Lower leg skin (tissue), 3 donors: Measurements from ENCODE around the gene ITGA7.

Source experiments
- POLR2A ChIP-seq, 2 donors: fragments of 450-650 bp; IDR thresholded peaks; one replicate each; pipeline ENCODE4 v1.6.1; 2016 to 2017; ENCODE audit warnings: antibody characterized with exemption in 2 of 2, mild to moderate bottlenecking in 1 of 2, moderate library complexity in 1 of 2
- TF ChIP-seq, protein P1 (sequence below), 3 donors: fragments of 450-650 bp; IDR thresholded peaks; one replicate each; pipeline ENCODE4 v1.5.1; 2016; ENCODE audit warnings: antibody characterized with exemption in 3 of 3, mild to moderate bottlenecking in 3 of 3, moderate library complexity in 2 of 3

DNA sequence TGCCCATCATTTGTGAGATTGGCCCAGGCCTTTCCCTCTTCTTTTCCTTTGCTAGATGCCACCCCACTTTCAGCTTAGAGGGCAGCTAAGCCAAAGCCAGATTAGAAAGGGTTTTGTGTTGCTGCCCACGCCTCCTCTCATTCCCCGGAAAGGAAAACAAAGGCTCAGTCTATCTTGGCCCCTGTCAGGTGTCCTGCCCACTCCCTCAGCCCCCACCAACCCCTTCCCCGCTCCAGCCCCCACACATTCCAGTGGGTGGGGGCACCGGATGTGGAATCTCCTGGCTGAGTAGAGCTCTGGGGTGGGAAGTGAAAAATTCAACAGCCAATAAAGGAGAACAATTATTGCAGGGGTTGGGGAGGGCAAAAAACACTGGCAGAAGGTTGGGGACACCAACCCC lies 10.3 kb upstream of the ITGA7 start:
- TF ChIP-seq POLR2A (IDR thresholded peaks at IDR 0.05): no peak
- TF ChIP-seq, protein P1, sequence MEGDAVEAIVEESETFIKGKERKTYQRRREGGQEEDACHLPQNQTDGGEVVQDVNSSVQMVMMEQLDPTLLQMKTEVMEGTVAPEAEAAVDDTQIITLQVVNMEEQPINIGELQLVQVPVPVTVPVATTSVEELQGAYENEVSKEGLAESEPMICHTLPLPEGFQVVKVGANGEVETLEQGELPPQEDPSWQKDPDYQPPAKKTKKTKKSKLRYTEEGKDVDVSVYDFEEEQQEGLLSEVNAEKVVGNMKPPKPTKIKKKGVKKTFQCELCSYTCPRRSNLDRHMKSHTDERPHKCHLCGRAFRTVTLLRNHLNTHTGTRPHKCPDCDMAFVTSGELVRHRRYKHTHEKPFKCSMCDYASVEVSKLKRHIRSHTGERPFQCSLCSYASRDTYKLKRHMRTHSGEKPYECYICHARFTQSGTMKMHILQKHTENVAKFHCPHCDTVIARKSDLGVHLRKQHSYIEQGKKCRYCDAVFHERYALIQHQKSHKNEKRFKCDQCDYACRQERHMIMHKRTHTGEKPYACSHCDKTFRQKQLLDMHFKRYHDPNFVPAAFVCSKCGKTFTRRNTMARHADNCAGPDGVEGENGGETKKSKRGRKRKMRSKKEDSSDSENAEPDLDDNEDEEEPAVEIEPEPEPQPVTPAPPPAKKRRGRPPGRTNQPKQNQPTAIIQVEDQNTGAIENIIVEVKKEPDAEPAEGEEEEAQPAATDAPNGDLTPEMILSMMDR (IDR thresholded peaks at IDR 0.05): no peak
